Glutamatergic neuron (in vitro differentiated cells): ENCODE measurements around the gene CDH11. TPM values are rescaled to one million over a fixed set of nuclear protein-coding genes. Genes with fewer than 3 reads are reported as not detected.

Source experiments
- DNase-seq: peaks from one replicate; pipeline ENCODE4 v3.0.0; 2022
- H3K27ac Mint-ChIP-seq: one replicate; pipeline ENCODE4 v1.8.0; 2020; ENCODE audit warnings: mild to moderate bottlenecking, mixed read lengths, inconsistent platforms; ENCODE audit not compliant: unreplicated experiment
- H3K27me3 Mint-ChIP-seq: one replicate; pipeline ENCODE4 v1.8.0; 2020; ENCODE audit warnings: mild to moderate bottlenecking, moderate library complexity, mixed read lengths, inconsistent platforms; ENCODE audit not compliant: unreplicated experiment
- H3K36me3 Mint-ChIP-seq: one replicate; pipeline ENCODE4 v1.8.0; 2020; ENCODE audit warnings: mild to moderate bottlenecking, mixed read lengths, inconsistent platforms; ENCODE audit not compliant: unreplicated experiment
- H3K4me1 Mint-ChIP-seq: one replicate; pipeline ENCODE4 v1.8.0; 2020; ENCODE audit warnings: mild to moderate bottlenecking, low read depth, mixed read lengths, inconsistent platforms; ENCODE audit not compliant: unreplicated experiment
- H3K4me3 Mint-ChIP-seq: one replicate; pipeline ENCODE4 v1.8.0; 2020; ENCODE audit warnings: mild to moderate bottlenecking, mixed read lengths, inconsistent platforms; ENCODE audit not compliant: unreplicated experiment
- H3K9me3 Mint-ChIP-seq: one replicate; pipeline ENCODE4 v1.8.0; 2020; ENCODE audit warnings: mild to moderate bottlenecking, moderate library complexity, mixed read lengths, inconsistent platforms; ENCODE audit not compliant: unreplicated experiment
- total RNA-seq: library from RNA; stranded (reverse); fragmentation: NEBNext Ultra II Directional; extraction: Animal tissue kit (Norgen Biotek cat#: 25700); gene quantifications from one replicate; pipeline ENCODE4 v1.2.1, GENCODE V29; 2021; ENCODE audit not compliant: unreplicated experiment
- TF ChIP-seq, protein P1 (sequence below): fragments of 200-600 bp; sonication (generic); IDR thresholded peaks from one replicate; pipeline ENCODE4 v1.5.0; 2021; ENCODE audit not compliant: partially characterized antibody, unreplicated experiment

The CDH11 gene
- total RNA-seq, 1 donor from 2014 or later, result 2.6 TPM

DNA sequence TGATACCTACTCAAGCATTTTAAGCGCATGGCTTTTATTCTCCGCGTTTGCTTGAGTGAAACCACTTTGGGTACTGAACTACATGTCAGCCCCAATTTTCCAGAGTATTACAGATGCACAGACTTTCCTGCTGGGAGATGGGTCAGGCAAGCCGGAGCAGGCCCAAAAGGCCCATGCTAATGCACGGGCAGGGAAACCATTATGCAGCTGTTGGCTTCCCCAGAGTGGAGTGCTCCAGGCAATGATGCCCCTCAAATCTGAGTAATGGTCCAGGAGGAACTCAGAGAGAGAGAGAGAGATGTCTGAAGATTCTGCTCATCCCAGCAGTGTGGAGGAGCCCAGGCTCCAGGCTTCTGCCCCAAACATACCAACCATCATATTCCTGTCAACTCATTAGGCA lies 80.2 kb downstream of the CDH11 start:
- Mint-ChIP-seq H3K27me3 (peaks cover 2% of the 10 kb centered on the region), H3K36me3 (no peaks in the 10 kb centered on the region), H3K4me1 (peaks cover 12% of the 10 kb centered on the region), H3K9me3 (peaks cover 5% of the 10 kb centered on the region), H3K4me3 (no peak overlapping the region), H3K27ac (no peak overlapping the region)
- TF ChIP-seq, protein P1, sequence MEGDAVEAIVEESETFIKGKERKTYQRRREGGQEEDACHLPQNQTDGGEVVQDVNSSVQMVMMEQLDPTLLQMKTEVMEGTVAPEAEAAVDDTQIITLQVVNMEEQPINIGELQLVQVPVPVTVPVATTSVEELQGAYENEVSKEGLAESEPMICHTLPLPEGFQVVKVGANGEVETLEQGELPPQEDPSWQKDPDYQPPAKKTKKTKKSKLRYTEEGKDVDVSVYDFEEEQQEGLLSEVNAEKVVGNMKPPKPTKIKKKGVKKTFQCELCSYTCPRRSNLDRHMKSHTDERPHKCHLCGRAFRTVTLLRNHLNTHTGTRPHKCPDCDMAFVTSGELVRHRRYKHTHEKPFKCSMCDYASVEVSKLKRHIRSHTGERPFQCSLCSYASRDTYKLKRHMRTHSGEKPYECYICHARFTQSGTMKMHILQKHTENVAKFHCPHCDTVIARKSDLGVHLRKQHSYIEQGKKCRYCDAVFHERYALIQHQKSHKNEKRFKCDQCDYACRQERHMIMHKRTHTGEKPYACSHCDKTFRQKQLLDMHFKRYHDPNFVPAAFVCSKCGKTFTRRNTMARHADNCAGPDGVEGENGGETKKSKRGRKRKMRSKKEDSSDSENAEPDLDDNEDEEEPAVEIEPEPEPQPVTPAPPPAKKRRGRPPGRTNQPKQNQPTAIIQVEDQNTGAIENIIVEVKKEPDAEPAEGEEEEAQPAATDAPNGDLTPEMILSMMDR, result no peak
- no peak for DNase-seq

DNA sequence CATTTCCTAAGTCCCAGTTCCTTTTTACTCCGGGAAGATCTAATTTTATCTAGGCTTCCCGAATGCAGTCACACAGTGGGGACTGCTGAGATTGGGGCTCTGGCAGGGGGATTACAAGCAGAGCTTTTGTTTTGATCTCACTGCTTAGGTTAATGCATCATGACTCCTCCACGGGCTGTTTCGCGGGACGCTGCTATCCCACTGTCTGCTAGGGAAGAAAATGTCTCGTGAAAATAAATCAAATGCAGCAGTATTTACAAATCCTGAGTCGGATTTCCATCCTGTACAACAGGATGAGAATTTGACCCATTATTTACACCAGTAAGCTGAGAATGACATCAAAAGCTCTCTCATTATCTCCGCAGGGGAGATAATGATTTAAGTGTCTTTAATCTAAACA lies 83.8 kb downstream of the CDH11 start:
- Mint-ChIP-seq H3K4me3 (no peak overlapping the region), H3K36me3 (no peaks in the 10 kb centered on the region), H3K27me3 (no peaks in the 10 kb centered on the region), H3K4me1 (peaks cover 5% of the 10 kb centered on the region), H3K9me3 (peaks cover 5% of the 10 kb centered on the region), H3K27ac (no peak overlapping the region)
- TF ChIP-seq, protein P1, result no peak
- DNase-seq, result no peak

- H3K36me3 Mint-ChIP-seq, result no peaks in the 10 kb centered on the region
- H3K4me1 Mint-ChIP-seq, result peaks cover 5% of the 10 kb centered on the region
- H3K27ac Mint-ChIP-seq, result no peak overlapping the region
- peaks cover 4% of the 10 kb centered on the region for H3K9me3 Mint-ChIP-seq
- no peak for DNase-seq
- no peak overlapping the region for H3K4me3 Mint-ChIP-seq
- TF ChIP-seq, protein P1, result no peak
- no peaks in the 10 kb centered on the region for H3K27me3 Mint-ChIP-seq
These were observed 84.3 kb downstream of the CDH11 start for GRCh38 chr16:65037556-65037955.

DNA sequence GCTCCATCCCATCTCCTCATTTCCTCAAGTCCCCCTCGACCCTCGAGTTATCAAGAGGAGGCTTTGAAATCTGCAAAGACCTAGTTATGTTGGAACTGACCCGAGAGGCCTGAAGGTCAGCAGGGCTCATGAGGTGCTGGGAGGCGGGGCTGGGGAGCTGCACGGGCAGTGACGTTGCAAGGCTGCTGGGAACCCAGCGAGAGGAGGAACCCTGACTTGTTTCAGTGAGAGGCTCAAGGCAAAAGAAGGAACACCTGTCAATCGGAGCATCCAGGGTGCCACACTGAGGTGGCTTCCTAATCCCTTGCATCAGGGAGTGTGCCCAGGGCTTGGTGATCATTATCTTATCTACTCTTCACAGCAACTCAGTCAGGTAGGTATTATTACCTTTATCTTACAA lies 86.9 kb downstream of the CDH11 start:
- Mint-ChIP-seq H3K9me3 (peaks cover 3% of the 10 kb centered on the region), H3K36me3 (no peaks in the 10 kb centered on the region), H3K27ac (no peak overlapping the region), H3K27me3 (no peaks in the 10 kb centered on the region), H3K4me3 (no peak overlapping the region), H3K4me1 (peaks cover 5% of the 10 kb centered on the region)
- DNase-seq, result no peak
- TF ChIP-seq, protein P1, result no peak

GRCh38 chr16:65032387-65032786 lies 89.5 kb downstream of the CDH11 start:
- Mint-ChIP-seq H3K9me3 (peaks cover under 1% of the 10 kb centered on the region), H3K27me3 (no peaks in the 10 kb centered on the region), H3K27ac (no peak overlapping the region), H3K4me1 (peaks cover under 1% of the 10 kb centered on the region), H3K36me3 (no peaks in the 10 kb centered on the region), H3K4me3 (no peak overlapping the region)
- no peak for DNase-seq
- TF ChIP-seq, protein P1, result no peak
